Measurements from ENCODE around the gene ANP32E. TPM values are rescaled to one million over a fixed set of nuclear protein-coding genes. Genes with fewer than 3 reads are reported as not detected.

The ANP32E gene
- polyA plus RNA-seq, 1 of the 3 experiments (the other 2 are of a cell fraction): 8.2 TPM

DNA sequence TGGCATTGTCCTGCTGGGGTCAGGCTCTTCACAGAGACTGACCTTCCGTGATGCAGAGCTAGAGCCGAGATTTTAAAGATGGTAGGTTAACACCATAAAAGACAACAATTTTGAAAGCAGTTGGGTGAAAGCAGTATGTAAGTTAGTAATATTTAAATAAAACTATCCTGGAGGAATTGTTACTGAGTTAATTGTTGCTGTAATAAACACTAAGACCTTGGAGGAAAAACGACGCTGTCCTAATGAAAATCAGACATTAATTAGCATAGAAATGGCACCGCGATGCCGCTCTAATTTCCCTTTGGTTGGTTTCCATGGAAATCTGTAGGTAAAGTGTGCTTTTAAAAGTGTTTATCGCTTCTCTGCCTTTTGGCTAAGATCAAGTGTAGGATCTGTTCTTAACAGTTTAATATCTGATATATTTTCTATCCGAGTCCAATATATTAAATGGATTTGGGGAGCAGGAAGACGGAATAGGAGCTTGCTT, 745 bp upstream of the ANP32E start:
- Histone ChIP-seq H3K4me3 (ENCODE audit: low read depth in 2 of 2, low read length in 1 of 2) (peak overlapping the region; percentile 69 to 78), H3K9me3 (no peaks in the 10 kb centered on the region), H3K4me2 (peak overlapping the region; percentile 75), H3K9ac (peak overlapping the region; percentile 76), H3K9me2 (no peaks in the 10 kb centered on the region), H3K27me3 (ENCODE audit: insufficient read depth) (no peaks in the 10 kb centered on the region), H3K79me2 (ENCODE audit: insufficient read depth) (peaks cover 42% of the 10 kb centered on the region), H3F3A (replicated peaks; ENCODE audit: insufficient read depth) (peaks cover 23% of the 10 kb centered on the region), H3K36me3 (replicated peaks in 1 of 2; ENCODE audit: control insufficient read depth in 1 of 2, insufficient read depth in 2 of 2, low read length in 1 of 2) (no peaks in the 10 kb centered on the region), H3K4me1 (ENCODE audit: control insufficient read depth in 1 of 2, insufficient read depth in 2 of 2, low read depth in 1 of 2, low read length in 1 of 2) (peaks cover 0 to 5% of the 10 kb centered on the region in 2 experiments; a peak in 2 of 4 replicates), H4K20me1 (ENCODE audit: insufficient read depth) (no peaks in the 10 kb centered on the region), H2AFZ (ENCODE audit: low read depth) (peak overlapping the region; percentile 86), H3K27ac (ENCODE audit: low read depth in 2 of 2, low read length in 1 of 2) (peak overlapping the region; percentile 71 to 93)
- 31% methylated on average over 10 of the region's 10 CpGs for WGBS (ENCODE audit: low lambda C conversion rate)
- TF ChIP-seq RAD21 (IDR thresholded peaks at IDR 0.05; ENCODE audit: low read length): peak; percentile 46
- TF ChIP-seq EZH2phosphoT487 (IDR thresholded peaks at IDR 0.05; ENCODE audit: borderline replicate concordance, low read depth): no peak
- CTCF ChIA-PET: interaction anchor here (0.6 to 1.5 kb wide), 4 partner anchors 19 to 296 kb away, joined by 3 to 6 read pairs (median 3); no protein-coding TSS in a partner anchor
- DNase-seq: peak; percentile 72
- POLR2A ChIA-PET: interaction anchor here (1.2 kb wide), 1 partner anchor 20 kb away, joined by 4 read pairs; no protein-coding TSS in a partner anchor

DNA sequence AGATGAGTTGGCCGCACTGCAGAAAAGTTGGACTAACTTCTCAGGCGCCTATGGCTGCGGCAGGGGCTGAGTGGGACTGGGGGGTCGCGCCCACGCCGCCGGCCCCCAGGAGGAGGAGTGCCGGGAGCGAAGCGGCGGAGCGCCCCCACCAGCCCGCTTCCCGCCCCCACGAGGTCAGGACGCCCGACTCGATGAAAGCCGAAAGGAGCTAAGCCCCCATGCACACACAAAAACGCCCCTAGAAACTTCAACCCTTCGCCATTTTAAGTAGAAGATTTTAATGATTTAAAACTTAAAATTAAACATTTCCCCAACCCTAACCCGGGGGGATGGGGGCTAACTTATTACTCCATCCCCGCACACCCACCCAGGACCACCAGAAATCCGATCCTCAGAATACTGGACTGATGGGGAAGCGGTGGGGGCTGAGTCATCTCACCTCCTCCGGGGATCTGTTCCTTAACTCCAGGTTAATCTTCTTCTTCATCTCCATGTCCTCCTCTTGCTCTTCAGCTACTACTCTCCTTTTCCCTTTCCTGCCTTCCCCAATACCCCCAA, 539 bp downstream of the ANP32E start:
- peak overlapping the region; percentile 69 to 78 for H3K4me3 ChIP-seq (ENCODE audit: low read depth in 2 of 2, low read length in 1 of 2)
- peak overlapping the region; percentile 88 for H3K9ac ChIP-seq
- no peaks in the 10 kb centered on the region for H4K20me1 ChIP-seq (ENCODE audit: insufficient read depth)
- no peaks in the 10 kb centered on the region for H3K9me3 ChIP-seq
- DNase-seq: peak; percentile 64
- peaks cover 0 to 5% of the 10 kb centered on the region in 2 experiments; a peak in 2 of 4 replicates for H3K4me1 ChIP-seq (ENCODE audit: control insufficient read depth in 1 of 2, insufficient read depth in 2 of 2, low read depth in 1 of 2, low read length in 1 of 2)
- peaks cover 0 to 9% of the 10 kb centered on the region in 2 experiments for H3K36me3 ChIP-seq (replicated peaks in 1 of 2; ENCODE audit: control insufficient read depth in 1 of 2, insufficient read depth in 2 of 2, low read length in 1 of 2)
- TF ChIP-seq RFX5 (IDR thresholded peaks at IDR 0.05; ENCODE audit: low read length) (no peak), RAD21 (IDR thresholded peaks at IDR 0.05; ENCODE audit: low read length) (no peak), GATA2 (CRISPR knock-in tag; IDR thresholded peaks at IDR 0.05) (no peak), SMC3 (IDR thresholded peaks at IDR 0.05; ENCODE audit: low read depth, low read length) (no peak), JUND (IDR thresholded peaks at IDR 0.05) (no peak), TEAD4 (IDR thresholded peaks at IDR 0.05; ENCODE audit: borderline replicate concordance, insufficient read depth) (no peak), MXI1 (IDR thresholded peaks at IDR 0.05; ENCODE audit: low read depth, low read length) (no peak), RXRA (IDR thresholded peaks at IDR 0.05; ENCODE audit: borderline replicate concordance, low read depth) (no peak), FOXM1 (IDR thresholded peaks at IDR 0.05; ENCODE audit: low read depth) (no peak), YY1 (IDR thresholded peaks at IDR 0.05; ENCODE audit: low read depth) (0 out of 2 replicates have a peak, but pooled peaks have one; percentile 43), NFIC (IDR thresholded peaks at IDR 0.05; ENCODE audit: borderline replicate concordance) (no peak)
- TF ChIP-seq, protein P1, sequence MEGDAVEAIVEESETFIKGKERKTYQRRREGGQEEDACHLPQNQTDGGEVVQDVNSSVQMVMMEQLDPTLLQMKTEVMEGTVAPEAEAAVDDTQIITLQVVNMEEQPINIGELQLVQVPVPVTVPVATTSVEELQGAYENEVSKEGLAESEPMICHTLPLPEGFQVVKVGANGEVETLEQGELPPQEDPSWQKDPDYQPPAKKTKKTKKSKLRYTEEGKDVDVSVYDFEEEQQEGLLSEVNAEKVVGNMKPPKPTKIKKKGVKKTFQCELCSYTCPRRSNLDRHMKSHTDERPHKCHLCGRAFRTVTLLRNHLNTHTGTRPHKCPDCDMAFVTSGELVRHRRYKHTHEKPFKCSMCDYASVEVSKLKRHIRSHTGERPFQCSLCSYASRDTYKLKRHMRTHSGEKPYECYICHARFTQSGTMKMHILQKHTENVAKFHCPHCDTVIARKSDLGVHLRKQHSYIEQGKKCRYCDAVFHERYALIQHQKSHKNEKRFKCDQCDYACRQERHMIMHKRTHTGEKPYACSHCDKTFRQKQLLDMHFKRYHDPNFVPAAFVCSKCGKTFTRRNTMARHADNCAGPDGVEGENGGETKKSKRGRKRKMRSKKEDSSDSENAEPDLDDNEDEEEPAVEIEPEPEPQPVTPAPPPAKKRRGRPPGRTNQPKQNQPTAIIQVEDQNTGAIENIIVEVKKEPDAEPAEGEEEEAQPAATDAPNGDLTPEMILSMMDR (IDR thresholded peaks at IDR 0.05): peak; percentile 31; the same call in 1 of the 2 replicates
- TF ChIP-seq, protein P2, sequence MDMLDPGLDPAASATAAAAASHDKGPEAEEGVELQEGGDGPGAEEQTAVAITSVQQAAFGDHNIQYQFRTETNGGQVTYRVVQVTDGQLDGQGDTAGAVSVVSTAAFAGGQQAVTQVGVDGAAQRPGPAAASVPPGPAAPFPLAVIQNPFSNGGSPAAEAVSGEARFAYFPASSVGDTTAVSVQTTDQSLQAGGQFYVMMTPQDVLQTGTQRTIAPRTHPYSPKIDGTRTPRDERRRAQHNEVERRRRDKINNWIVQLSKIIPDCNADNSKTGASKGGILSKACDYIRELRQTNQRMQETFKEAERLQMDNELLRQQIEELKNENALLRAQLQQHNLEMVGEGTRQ (IDR thresholded peaks at IDR 0.05; ENCODE audit: borderline replicate concordance, low read depth, low read length): no peak
- TF ChIP-seq, protein P3, sequence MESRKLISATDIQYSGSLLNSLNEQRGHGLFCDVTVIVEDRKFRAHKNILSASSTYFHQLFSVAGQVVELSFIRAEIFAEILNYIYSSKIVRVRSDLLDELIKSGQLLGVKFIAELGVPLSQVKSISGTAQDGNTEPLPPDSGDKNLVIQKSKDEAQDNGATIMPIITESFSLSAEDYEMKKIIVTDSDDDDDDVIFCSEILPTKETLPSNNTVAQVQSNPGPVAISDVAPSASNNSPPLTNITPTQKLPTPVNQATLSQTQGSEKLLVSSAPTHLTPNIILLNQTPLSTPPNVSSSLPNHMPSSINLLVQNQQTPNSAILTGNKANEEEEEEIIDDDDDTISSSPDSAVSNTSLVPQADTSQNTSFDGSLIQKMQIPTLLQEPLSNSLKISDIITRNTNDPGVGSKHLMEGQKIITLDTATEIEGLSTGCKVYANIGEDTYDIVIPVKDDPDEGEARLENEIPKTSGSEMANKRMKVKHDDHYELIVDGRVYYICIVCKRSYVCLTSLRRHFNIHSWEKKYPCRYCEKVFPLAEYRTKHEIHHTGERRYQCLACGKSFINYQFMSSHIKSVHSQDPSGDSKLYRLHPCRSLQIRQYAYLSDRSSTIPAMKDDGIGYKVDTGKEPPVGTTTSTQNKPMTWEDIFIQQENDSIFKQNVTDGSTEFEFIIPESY (IDR thresholded peaks at IDR 0.05; ENCODE audit: borderline replicate concordance, low read depth): no peak
- TF ChIP-seq, protein P4, sequence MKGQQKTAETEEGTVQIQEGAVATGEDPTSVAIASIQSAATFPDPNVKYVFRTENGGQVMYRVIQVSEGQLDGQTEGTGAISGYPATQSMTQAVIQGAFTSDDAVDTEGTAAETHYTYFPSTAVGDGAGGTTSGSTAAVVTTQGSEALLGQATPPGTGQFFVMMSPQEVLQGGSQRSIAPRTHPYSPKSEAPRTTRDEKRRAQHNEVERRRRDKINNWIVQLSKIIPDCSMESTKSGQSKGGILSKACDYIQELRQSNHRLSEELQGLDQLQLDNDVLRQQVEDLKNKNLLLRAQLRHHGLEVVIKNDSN (IDR thresholded peaks at IDR 0.05; ENCODE audit: borderline replicate concordance, low read depth): no peak
- TF ChIP-seq, protein P5, sequence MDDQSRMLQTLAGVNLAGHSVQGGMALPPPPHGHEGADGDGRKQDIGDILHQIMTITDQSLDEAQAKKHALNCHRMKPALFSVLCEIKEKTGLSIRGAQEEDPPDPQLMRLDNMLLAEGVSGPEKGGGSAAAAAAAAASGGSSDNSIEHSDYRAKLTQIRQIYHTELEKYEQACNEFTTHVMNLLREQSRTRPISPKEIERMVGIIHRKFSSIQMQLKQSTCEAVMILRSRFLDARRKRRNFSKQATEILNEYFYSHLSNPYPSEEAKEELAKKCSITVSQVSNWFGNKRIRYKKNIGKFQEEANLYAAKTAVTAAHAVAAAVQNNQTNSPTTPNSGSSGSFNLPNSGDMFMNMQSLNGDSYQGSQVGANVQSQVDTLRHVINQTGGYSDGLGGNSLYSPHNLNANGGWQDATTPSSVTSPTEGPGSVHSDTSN (IDR thresholded peaks at IDR 0.05): no peak
- peak overlapping the region; percentile 33 for H2AFZ ChIP-seq (ENCODE audit: low read depth)
- no peaks in the 10 kb centered on the region for H3K9me2 ChIP-seq
- ChIA-PET POLR2A (interaction anchor here (0.8 kb wide), 1 partner anchor 34 kb away, joined by 3 read pairs; no protein-coding TSS in a partner anchor), CTCF (interaction anchor here (0.8 to 2.4 kb wide), 3 partner anchors 20 to 48 kb away, joined by 3 to 8 read pairs (median 4); no protein-coding TSS in a partner anchor)
- peak overlapping the region; percentile 81 to 91 for H3K27ac ChIP-seq (ENCODE audit: low read depth in 2 of 2, low read length in 1 of 2)
- no peaks in the 10 kb centered on the region for H3K27me3 ChIP-seq (ENCODE audit: insufficient read depth)
- peak overlapping the region; percentile 92 for H3K4me2 ChIP-seq
- H3K79me2 ChIP-seq (ENCODE audit: insufficient read depth): peaks cover 55% of the 10 kb centered on the region
- peaks cover 23% of the 10 kb centered on the region for H3F3A ChIP-seq (replicated peaks; ENCODE audit: insufficient read depth)
- WGBS (ENCODE audit: low lambda C conversion rate): 0% methylated on average over 24 of the region's 27 CpGs

Data from SK-N-SH (cell line).